ENCODE measurements around the gene KIF17. TPM values are rescaled to one million over a fixed set of nuclear protein-coding genes. Genes with fewer than 3 reads are reported as not detected.

The KIF17 gene
- total RNA-seq, 1 experiment from 2014 or later, result 0.86 TPM

DNA sequence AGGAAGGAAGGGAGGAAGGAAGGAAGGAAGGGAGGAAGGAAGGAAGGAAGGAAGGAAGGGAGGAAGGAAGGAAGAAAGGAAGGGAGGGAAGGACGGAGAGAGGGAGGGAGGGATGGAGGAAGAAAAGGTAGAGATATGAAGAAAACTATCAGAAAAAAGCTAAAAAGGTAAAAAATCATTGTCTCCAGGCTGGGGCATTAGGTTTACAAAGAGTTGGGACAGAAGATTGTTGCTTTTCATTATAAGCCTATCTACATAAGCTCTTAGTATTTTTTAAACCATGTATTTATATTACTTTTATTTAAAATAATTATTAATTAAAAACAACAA, 91.7 kb downstream of the KIF17 start:
- no peak for DNase-seq (ENCODE audit: low read depth)

DNA sequence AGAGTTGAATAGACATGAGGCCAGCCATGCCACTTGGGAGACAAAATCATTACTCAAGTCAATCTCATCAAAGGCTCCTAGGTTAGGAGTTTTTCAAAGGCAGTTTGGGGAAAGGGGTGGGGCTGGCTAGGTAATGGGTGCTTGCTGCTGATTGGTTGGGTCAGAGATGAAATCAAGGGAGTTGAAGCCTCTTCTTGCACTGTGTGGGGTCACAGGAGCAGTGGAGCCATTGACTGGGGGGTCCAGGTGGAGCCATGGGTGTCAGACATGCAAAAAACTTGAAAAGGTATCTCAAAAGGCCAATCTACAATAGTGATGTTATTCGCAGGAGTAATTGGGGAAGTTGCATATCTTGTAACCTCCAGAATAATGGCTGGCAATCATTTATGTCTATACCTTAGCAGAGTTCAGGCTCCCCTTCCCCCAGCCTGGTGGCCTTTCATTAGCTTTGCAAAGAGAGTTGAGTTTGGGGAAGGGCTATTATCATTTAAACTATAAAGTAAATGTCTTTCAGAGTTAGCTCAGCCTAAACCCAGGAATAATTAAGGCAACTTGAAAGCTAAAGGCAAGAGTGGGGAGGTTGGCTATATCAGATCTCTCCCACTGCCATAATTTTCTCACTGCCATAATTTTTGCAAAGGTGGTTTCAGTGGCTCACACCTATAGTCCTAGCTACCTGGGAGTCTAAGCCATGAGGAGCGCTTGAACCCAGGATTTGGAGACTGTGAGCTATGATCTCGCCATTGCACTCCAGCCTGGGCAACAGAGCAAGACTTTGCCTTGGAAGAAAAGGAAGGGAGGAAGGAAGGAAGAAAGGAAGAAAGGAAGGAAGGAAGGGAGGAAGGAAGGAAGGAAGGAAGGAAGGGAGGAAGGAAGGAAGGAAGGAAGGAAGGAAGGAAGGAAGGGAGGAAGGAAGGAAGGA, 92.4 kb downstream of the KIF17 start:
- no peak for DNase-seq (ENCODE audit: low read depth)

DNA sequence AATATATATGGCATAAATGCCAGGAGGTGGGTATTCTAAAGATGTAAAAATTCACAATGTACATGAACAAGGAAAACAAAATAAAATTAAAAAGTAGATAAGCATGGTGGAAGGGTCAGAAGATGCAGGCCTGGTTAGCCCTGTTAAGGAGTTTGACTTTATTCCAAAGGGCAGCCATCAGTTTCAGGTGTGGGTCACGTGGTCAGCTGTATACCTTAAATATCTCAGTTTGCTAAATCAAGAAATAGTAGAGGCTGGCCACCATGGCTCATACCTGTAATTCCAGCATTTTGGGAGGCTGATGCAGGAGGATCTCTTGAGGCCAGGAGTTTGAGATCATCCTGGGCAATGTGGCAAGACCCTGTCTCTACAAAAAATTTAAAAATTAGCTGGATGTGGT, 93.1 kb downstream of the KIF17 start:
- DNase-seq (ENCODE audit: low read depth), result no peak

DNA sequence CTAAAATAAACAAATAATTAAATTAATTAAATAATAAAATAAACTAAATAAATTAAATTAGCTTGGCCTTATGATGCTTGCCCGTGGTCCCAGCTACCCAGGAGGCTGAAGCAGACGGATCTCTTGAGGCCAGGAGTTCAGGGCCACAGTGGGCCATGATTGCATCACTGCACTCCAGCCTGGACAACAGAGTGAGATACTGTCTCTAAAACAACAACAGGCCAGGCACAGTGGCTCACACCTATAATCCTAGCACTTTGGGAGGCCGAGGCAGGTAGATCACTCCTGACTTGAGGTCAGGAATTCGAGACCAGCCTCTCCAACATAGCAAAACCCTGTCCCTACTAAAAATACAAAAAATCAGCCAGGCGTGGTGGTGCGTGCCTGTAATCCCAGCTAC, 96.8 kb downstream of the KIF17 start:
- no peak for DNase-seq (ENCODE audit: low read depth)

DNA sequence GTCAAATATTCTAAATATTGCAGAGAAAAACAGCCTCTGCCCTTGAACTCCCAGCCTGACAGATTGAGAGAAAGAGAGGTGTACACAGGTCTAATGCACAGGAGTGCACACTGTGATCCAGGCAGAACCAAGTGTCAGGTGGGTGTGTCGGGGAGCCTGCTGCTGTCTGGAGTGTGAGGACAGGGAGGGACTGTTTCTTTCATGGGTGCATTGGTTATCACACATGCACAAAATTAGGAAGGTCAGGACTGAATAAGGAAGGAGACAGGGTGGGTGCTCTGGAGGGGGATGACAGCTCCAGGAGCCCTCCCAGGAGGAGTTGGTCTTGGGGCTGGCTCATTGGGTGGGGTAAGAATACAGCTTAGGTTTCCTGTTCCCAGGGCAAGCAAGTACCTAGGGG, 97.8 kb downstream of the KIF17 start:
- no peak for DNase-seq (ENCODE audit: low read depth)

DNA sequence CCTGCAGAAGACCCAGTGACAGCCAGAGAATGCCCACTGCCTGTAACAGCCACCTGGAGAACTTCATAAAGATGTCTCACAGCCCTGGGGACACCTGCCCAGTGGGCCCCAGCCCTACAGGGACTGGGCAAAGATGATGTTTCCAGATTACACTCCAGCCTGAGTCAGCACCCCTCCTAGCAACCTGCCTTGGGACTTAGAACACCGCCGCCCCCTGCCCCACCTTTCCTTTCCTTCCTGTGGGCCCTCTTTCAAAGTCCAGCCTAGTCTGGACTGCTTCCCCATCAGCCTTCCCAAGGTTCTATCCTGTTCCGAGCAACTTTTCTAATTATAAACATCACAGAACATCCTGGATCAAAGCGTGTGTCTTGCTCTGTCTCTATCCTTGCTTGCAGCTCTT, 99.3 kb downstream of the KIF17 start:
- no peak for DNase-seq (ENCODE audit: low read depth)

DNA sequence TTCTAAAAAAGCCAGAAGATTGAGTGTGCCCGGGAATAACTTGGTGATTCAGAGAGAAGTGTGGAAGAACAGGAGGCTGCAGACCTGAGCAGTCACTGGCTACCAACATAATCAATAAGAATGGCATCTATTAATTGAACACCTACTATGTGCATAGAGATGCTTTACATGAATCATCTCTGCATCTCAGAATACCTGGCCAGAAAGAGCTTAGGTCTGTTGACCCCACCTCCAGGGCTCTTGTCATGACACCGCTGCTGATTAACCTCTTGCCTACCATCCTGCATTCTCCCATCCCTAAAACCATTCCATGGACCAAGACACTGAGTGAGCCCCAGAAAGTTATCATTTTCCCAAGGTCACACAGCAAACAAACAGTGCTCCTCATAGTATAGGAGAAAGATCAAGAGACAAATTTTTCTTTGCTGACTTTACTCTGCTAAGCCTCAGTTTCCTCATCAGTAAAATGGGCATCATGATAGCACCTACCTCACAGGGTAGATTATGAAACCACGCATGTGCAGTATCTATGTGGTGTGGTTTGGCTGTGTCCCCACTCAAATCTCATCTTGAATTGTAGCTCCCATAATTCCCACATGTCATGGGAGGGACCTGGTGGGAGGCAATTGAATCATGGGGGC, 100.8 kb downstream of the KIF17 start:
- no peak for DNase-seq (ENCODE audit: low read depth)

DNA sequence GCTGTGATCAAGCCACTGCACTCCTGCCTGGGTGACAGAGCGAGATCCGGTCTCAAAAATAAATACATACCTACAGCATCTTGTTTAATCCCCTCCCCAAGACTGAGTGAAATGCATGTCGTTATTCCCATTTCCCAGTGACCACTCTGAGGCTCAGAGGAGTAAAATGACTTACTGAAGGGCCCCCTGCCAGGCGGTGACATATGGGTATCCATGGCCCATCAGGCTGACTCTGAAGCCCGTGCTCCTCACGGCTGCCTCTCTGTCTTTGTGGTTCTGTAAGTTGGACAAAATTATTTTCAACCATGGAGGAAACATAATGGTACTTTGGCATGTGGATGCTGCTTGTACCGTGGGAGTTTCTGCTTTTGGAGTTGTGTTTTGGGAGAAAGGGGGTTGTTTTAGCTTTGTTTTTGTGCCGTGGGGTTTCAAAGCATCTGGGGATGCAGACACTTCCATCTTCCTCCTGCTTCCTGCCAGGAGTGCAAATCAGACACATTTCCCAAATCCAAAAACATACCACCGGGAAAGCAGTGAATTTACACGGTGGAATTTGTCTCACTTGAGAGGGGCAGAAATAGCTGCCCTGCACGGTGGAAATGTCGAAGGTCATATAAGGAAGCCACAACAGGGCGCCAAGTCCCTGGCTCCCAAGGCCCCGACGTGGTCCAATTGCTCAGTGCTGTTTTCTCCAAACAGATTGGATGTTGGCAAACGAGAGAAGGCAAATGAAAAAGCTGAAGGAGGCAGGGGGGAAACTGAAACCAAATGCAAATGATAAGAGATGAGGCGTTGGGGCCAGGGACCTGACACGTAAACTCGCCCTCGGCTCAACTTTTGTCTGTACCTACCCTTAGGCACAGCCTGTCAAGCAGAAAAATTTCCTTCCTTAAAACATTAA, 101.6 kb downstream of the KIF17 start:
- peak; percentile 87 for DNase-seq (ENCODE audit: low read depth)

DNA sequence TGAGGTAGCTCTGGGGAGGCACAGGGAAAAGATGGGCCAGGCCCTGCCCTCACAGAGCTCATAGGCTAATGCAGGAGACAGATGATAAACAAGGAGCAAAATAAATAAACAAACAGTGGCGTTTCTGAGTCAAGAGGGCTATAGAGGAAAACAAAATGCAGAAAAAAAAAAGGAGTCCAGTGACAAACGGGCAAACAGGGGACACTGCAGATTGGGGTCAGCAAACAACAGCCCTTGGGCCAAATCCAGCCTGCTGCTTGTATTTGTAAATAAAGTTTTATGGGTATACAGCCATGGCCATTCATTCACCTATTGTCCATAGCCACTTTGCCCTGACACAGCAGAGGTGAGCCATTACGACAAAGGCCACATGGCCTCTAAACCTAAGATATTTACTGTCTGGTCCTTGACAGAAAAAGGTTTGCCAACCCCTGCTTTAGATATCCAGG, 103.7 kb downstream of the KIF17 start:
- DNase-seq (ENCODE audit: low read depth), result no peak

Other genes with a start within 250 kb of the KIF17 start
- gene CAMK2N1, start 231.8 kb downstream of the KIF17 start, total RNA-seq (2014; rRNA removed; shearing (Covaris generic)), result 5.2 and 7.2 TPM in 2 replicates
- gene MUL1, start 209.9 kb downstream of the KIF17 start, total RNA-seq (2014; rRNA removed; shearing (Covaris generic)), result 38.3 and 48.8 TPM in 2 replicates
- gene FAM43B, start 165.4 kb downstream of the KIF17 start, total RNA-seq (2014; rRNA removed; shearing (Covaris generic)), result 3.5 and 5.0 TPM in 2 replicates
- gene CDA, start 128.9 kb downstream of the KIF17 start, total RNA-seq (2014; rRNA removed; shearing (Covaris generic)), result 1.1 and 2.1 TPM in 2 replicates
- gene PINK1, start 84.5 kb downstream of the KIF17 start, total RNA-seq (2014; rRNA removed; shearing (Covaris generic)), result 151 and 194 TPM in 2 replicates
- 582 and 590 TPM in 2 replicates for gene DDOST, start 56.6 kb downstream of the KIF17 start, total RNA-seq (2014; rRNA removed; shearing (Covaris generic))
- 1.1 and 2.1 TPM in 2 replicates for gene SH2D5, start 14.7 kb upstream of the KIF17 start, total RNA-seq (2014; rRNA removed; shearing (Covaris generic))
- gene HP1BP3, start 69.3 kb upstream of the KIF17 start, total RNA-seq (2014; rRNA removed; shearing (Covaris generic)), result 213 and 371 TPM in 2 replicates

All from M059J (cell line).